Measurements from ENCODE around the gene WFDC1. TPM values are rescaled to one million over a fixed set of nuclear protein-coding genes. Genes with fewer than 3 reads are reported as not detected.

Gene WFDC1
- total RNA-seq, 1 donor from 2014 or later: not detected

DNA sequence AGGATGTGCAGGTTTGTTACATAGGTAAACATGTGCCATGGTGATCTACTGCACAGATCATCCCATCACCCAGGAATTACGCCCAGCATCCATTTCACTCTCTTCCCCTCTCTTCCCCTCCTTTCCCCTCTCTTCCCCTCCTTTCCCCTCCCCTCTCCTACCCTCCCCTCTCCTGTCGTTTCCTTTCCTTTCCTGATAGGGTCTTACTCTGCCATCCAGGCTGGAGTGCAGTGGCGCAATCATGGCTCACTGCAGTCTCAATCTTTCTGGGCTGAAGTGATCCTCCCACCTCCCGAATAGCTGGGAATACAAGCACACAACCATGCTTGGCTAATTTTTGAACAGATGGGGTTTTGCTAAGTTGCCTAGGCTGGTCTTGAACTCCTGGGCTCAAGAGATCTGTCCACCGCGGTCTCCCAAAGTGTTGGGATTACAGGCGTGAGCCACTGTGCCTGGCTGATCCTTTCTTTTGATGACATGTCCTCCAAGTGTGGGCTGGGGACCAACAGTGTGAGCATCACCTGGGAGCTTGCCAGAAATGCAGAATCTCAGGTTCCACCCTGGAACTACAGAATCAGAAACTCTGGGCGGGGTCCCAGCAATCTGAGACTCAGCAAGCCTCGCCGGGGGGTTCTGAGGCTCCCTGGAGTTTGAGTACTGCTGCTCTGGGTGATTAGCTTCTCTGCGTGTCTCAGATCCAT is 84.5 kb downstream of the WFDC1 start:
- no peak overlapping the region for H3K4me3 ChIP-seq (ENCODE audit: low read depth, low read length)
- DNase-seq (ENCODE audit: low read depth): no peak
- TF ChIP-seq, protein P1, sequence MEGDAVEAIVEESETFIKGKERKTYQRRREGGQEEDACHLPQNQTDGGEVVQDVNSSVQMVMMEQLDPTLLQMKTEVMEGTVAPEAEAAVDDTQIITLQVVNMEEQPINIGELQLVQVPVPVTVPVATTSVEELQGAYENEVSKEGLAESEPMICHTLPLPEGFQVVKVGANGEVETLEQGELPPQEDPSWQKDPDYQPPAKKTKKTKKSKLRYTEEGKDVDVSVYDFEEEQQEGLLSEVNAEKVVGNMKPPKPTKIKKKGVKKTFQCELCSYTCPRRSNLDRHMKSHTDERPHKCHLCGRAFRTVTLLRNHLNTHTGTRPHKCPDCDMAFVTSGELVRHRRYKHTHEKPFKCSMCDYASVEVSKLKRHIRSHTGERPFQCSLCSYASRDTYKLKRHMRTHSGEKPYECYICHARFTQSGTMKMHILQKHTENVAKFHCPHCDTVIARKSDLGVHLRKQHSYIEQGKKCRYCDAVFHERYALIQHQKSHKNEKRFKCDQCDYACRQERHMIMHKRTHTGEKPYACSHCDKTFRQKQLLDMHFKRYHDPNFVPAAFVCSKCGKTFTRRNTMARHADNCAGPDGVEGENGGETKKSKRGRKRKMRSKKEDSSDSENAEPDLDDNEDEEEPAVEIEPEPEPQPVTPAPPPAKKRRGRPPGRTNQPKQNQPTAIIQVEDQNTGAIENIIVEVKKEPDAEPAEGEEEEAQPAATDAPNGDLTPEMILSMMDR (conservative IDR thresholded peaks at IDR 0.05; ENCODE audit: low read depth, low read length): no peak

Other genes starting within 250 kb of the WFDC1 start
- gene MBTPS1, start 177.9 kb upstream of the WFDC1 start, total RNA-seq: 56.2 and 76.3 TPM in 2 replicates
- 17.0 and 23.3 TPM in 2 replicates for gene HSDL1, start 149.7 kb upstream of the WFDC1 start, total RNA-seq
- not detected in 2 replicates for gene DNAAF1, start 149.6 kb upstream of the WFDC1 start, total RNA-seq
- gene TAF1C, start 107.8 kb upstream of the WFDC1 start, total RNA-seq: 30.4 and 31.9 TPM in 2 replicates
- not detected in 2 replicates for gene ADAD2, start 103.7 kb upstream of the WFDC1 start, total RNA-seq
- not detected in 2 replicates for gene KCNG4, start 54.9 kb upstream of the WFDC1 start, total RNA-seq
- 1.4 and 6.3 TPM in 2 replicates for gene ATP2C2, start 73.7 kb downstream of the WFDC1 start, total RNA-seq
- 22.4 and 23.1 TPM in 2 replicates for gene MEAK7, start 209.8 kb downstream of the WFDC1 start, total RNA-seq